Mesendoderm (in vitro differentiated cells): ENCODE measurements around the gene GALR1.

Experiments used
- DNase-seq: peaks from one replicate; pipeline ENCODE4 v3.0.0; 2013
- H2AK5ac ChIP-seq: 2 replicates; pipeline ENCODE4 v1.6.1; 2013; ENCODE audit warnings: low read length, inconsistent platforms
- H2BK120ac ChIP-seq: 2 replicates; pipeline ENCODE4 v1.6.1; 2013; ENCODE audit warnings: low read depth, mild to moderate bottlenecking, low read length, moderate library complexity, mixed read lengths
- H2BK15ac ChIP-seq: replicated peaks from 2 replicates; pipeline ENCODE4 v1.6.1; 2013; ENCODE audit warnings: low read depth, mild to moderate bottlenecking, moderate library complexity
- H2BK5ac ChIP-seq: 2 replicates; pipeline ENCODE4 v1.6.1; 2013; ENCODE audit warnings: low read length, inconsistent platforms
- H3K18ac ChIP-seq: 2 replicates; pipeline ENCODE4 v1.6.1; 2013; ENCODE audit warnings: mild to moderate bottlenecking, low read length, mixed read lengths
- H3K23ac ChIP-seq: one replicate; pipeline ENCODE4 v1.6.1; 2013; ENCODE audit warnings: low read length
- H3K27ac ChIP-seq: 2 replicates; pipeline ENCODE4 v1.5.1; 2013; ENCODE audit warnings: low read depth, mild to moderate bottlenecking, inconsistent platforms, low read length, moderate library complexity
- H3K27me3 ChIP-seq: 2 replicates; pipeline ENCODE4 v1.6.1; 2013; ENCODE audit warnings: low read length, control low read depth, mild to moderate bottlenecking, inconsistent platforms; ENCODE audit not compliant: insufficient read depth, poor library complexity
- H3K36me3 ChIP-seq: 2 replicates; pipeline ENCODE4 v1.6.1; 2013; ENCODE audit warnings: low read length, inconsistent platforms; ENCODE audit not compliant: control insufficient read depth, insufficient read depth
- H3K4ac ChIP-seq: one replicate; pipeline ENCODE4 v1.6.1; 2013; ENCODE audit warnings: low read depth, mild to moderate bottlenecking, low read length, moderate library complexity
- H3K4me1 ChIP-seq: 2 replicates; pipeline ENCODE4 v1.6.1; 2013; ENCODE audit warnings: low read depth, low read length, inconsistent platforms; ENCODE audit not compliant: control insufficient read depth
- H3K4me2 ChIP-seq: 2 replicates; pipeline ENCODE4 v1.6.1; 2013; ENCODE audit warnings: low read length
- H3K4me3 ChIP-seq: 2 replicates; pipeline ENCODE4 v1.5.1; 2013; ENCODE audit warnings: mild to moderate bottlenecking, low read length
- H3K56ac ChIP-seq: one replicate; pipeline ENCODE4 v1.6.1; 2013; ENCODE audit warnings: low read length
- H3K79me1 ChIP-seq: 2 replicates; pipeline ENCODE4 v1.6.1; 2013; ENCODE audit warnings: low read length, inconsistent platforms
- H3K79me2 ChIP-seq: 2 replicates; pipeline ENCODE4 v1.6.1; 2013; ENCODE audit warnings: mild to moderate bottlenecking, low read length; ENCODE audit not compliant: control insufficient read depth, insufficient read depth
- H3K9ac ChIP-seq: 2 replicates; pipeline ENCODE4 v1.6.1; 2013; ENCODE audit warnings: low read length, inconsistent platforms
- H4K5ac ChIP-seq: one replicate; pipeline ENCODE4 v1.6.1; 2013; ENCODE audit warnings: low read length
- H4K8ac ChIP-seq: one replicate; pipeline ENCODE4 v1.6.1; 2013; ENCODE audit warnings: low read depth, mild to moderate bottlenecking, control low read depth, low read length, moderate library complexity
- WGBS: extraction: QIAGEN DNeasy Blood & Tissue Kit; methylation state at CpG from one replicate; pipeline ENCODE4 v1.1.7; 2013; ENCODE audit warnings: low lambda C conversion rate, missing lambda C conversion rate; ENCODE audit not compliant: insufficient coverage; ENCODE audit errors: extremely low coverage; 5-methylcytosine and 5-hydroxymethylcytosine counted together

The GALR1 gene

GRCh38 chr18:77300579-77300978 lies 50.9 kb downstream of the GALR1 start:
- no peak overlapping the region for H3K4ac ChIP-seq
- WGBS, result no CpG with 5 or more reads among the region's 7 CpGs
- no peak overlapping the region for H2AK5ac ChIP-seq
- DNase-seq, result no peak
- H4K5ac ChIP-seq, result no peak overlapping the region
- H3K56ac ChIP-seq, result no peak overlapping the region
- H3K27ac ChIP-seq, result no peak overlapping the region
- H3K27me3 ChIP-seq, result no peaks in the 10 kb centered on the region
- H3K23ac ChIP-seq, result no peak overlapping the region
- H2BK5ac ChIP-seq, result no peak overlapping the region
- H3K79me2 ChIP-seq, result no peaks in the 10 kb centered on the region
- H3K18ac ChIP-seq, result no peak overlapping the region
- no peak overlapping the region for H2BK15ac ChIP-seq
- H3K36me3 ChIP-seq, result no peaks in the 10 kb centered on the region
- no peak overlapping the region for H3K9ac ChIP-seq
- no peak overlapping the region for H2BK120ac ChIP-seq
- H3K4me3 ChIP-seq, result no peak overlapping the region
- no peak overlapping the region for H3K4me2 ChIP-seq
- H3K79me1 ChIP-seq, result no peaks in the 10 kb centered on the region
- no peak overlapping the region for H4K8ac ChIP-seq
- no peaks in the 10 kb centered on the region for H3K4me1 ChIP-seq

DNA sequence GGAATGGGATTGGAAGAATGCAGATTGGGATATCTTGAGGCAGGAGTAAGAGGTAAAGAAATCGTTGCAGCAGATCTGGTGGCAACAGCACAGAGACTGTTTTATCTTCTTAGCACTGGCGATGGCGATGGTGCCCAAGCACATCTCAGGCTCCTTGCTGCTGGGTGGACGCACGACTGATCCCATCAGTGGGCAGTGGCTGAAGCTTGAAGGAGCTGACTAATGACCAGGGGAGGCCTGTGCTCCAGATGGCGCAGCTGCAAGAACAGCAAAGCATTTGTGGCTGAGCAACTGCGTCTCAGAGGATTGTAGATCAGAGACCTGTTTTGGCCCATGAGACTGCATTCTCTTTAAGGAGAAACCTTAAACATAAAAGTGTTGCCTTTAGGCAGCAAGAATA lies 54.6 kb downstream of the GALR1 start:
- Histone ChIP-seq H2BK5ac (no peak overlapping the region), H2AK5ac (no peak overlapping the region), H3K27me3 (no peaks in the 10 kb centered on the region), H3K79me1 (no peaks in the 10 kb centered on the region), H3K23ac (no peak overlapping the region), H3K4ac (no peak overlapping the region), H2BK120ac (no peak overlapping the region), H3K9ac (no peak overlapping the region), H3K4me2 (no peak overlapping the region), H3K18ac (no peak overlapping the region), H3K36me3 (no peaks in the 10 kb centered on the region), H3K4me3 (no peak overlapping the region), H4K8ac (no peak overlapping the region), H3K56ac (no peak overlapping the region), H4K5ac (no peak overlapping the region), H2BK15ac (no peak overlapping the region), H3K4me1 (no peaks in the 10 kb centered on the region), H3K79me2 (no peaks in the 10 kb centered on the region), H3K27ac (no peak overlapping the region)
- DNase-seq, result no peak
- WGBS, result no CpG with 5 or more reads among the region's 7 CpGs

DNA sequence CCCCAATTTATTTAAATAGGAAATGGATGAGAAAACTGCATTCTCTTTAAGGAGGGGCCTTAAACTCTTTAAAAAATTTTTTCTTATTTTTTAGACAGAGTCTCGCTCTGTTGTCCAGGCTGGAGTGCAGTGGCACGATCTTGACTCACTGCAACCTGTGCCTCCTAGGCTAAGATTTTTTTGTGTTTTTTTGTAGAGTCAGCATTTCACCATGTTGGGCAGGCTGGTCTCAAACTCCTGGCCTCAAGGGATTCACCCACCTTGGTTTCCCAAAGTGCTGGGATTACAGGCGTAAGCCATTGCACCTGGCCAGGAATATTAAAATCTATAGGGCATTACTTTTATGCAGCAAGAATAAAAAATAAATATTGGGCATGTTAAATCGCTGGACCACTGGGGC lies 56.0 kb downstream of the GALR1 start:
- no peak overlapping the region for H3K56ac ChIP-seq
- no peak for DNase-seq
- H3K36me3 ChIP-seq, result no peaks in the 10 kb centered on the region
- no CpG with 5 or more reads among the region's 4 CpGs for WGBS
- H3K23ac ChIP-seq, result no peak overlapping the region
- H3K79me2 ChIP-seq, result no peaks in the 10 kb centered on the region
- H4K5ac ChIP-seq, result no peak overlapping the region
- no peaks in the 10 kb centered on the region for H3K27me3 ChIP-seq
- H3K9ac ChIP-seq, result no peak overlapping the region
- no peak overlapping the region for H2BK15ac ChIP-seq
- H3K4me3 ChIP-seq, result no peak overlapping the region
- H2BK5ac ChIP-seq, result no peak overlapping the region
- no peak overlapping the region for H4K8ac ChIP-seq
- H2AK5ac ChIP-seq, result no peak overlapping the region
- no peak overlapping the region for H3K4me2 ChIP-seq
- no peak overlapping the region for H3K27ac ChIP-seq
- H3K4ac ChIP-seq, result no peak overlapping the region
- no peak overlapping the region for H3K18ac ChIP-seq
- H2BK120ac ChIP-seq, result no peak overlapping the region
- H3K79me1 ChIP-seq, result no peaks in the 10 kb centered on the region
- no peaks in the 10 kb centered on the region for H3K4me1 ChIP-seq

- Histone ChIP-seq H3K18ac (no peak overlapping the region), H3K4me2 (no peak overlapping the region), H3K79me1 (no peaks in the 10 kb centered on the region), H2BK5ac (no peak overlapping the region), H3K4me3 (no peak overlapping the region), H3K23ac (no peak overlapping the region), H3K27me3 (no peaks in the 10 kb centered on the region), H3K27ac (no peak overlapping the region), H2AK5ac (no peak overlapping the region), H2BK120ac (no peak overlapping the region), H4K8ac (no peak overlapping the region), H3K9ac (no peak overlapping the region), H3K4ac (no peak overlapping the region), H3K4me1 (no peaks in the 10 kb centered on the region), H3K56ac (no peak overlapping the region), H3K36me3 (no peaks in the 10 kb centered on the region), H4K5ac (no peak overlapping the region), H3K79me2 (no peaks in the 10 kb centered on the region), H2BK15ac (no peak overlapping the region)
- WGBS, result no CpG with 5 or more reads among the region's 6 CpGs
- DNase-seq, result no peak
Observed at GRCh38 chr18:77308216-77308615, 58.6 kb downstream of the GALR1 start.

- no peaks in the 10 kb centered on the region for H3K36me3 ChIP-seq
- H4K5ac ChIP-seq, result no peak overlapping the region
- H2BK15ac ChIP-seq, result no peak overlapping the region
- H3K4me1 ChIP-seq, result no peaks in the 10 kb centered on the region
- no peak overlapping the region for H3K23ac ChIP-seq
- H3K27ac ChIP-seq, result no peak overlapping the region
- no peak overlapping the region for H3K56ac ChIP-seq
- no peaks in the 10 kb centered on the region for H3K79me2 ChIP-seq
- H4K8ac ChIP-seq, result no peak overlapping the region
- no peak for DNase-seq
- no peak overlapping the region for H2BK120ac ChIP-seq
- no peak overlapping the region for H3K4me2 ChIP-seq
- no peaks in the 10 kb centered on the region for H3K27me3 ChIP-seq
- no peak overlapping the region for H3K4ac ChIP-seq
- no peak overlapping the region for H2AK5ac ChIP-seq
- H3K79me1 ChIP-seq, result no peaks in the 10 kb centered on the region
- no peak overlapping the region for H3K4me3 ChIP-seq
- no peak overlapping the region for H3K18ac ChIP-seq
- H3K9ac ChIP-seq, result no peak overlapping the region
- WGBS, result no CpG with 5 or more reads among the region's 6 CpGs
- no peak overlapping the region for H2BK5ac ChIP-seq
Observed at GRCh38 chr18:77314511-77314910, 64.9 kb downstream of the GALR1 start.

DNA sequence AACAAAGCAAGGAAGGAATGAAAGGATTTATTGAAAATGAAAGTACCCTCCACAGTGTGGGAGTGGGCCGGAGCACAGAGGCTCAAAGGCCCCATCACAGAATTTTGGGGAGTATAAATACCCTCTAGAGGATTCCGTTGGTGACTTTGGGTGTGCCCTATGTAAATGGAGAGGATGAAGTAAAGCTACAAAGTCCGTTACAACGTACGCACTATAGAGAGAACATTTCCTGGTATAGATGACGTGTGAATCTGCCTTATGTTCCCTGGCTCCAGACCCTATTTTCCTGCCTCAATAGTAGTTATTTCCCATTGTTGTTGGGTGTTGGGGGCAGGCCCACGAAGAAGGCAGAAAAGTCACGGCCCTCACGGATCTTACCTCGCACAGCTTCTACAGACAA lies 65.3 kb downstream of the GALR1 start:
- H3K18ac ChIP-seq, result no peak overlapping the region
- H2AK5ac ChIP-seq, result no peak overlapping the region
- no peak overlapping the region for H3K23ac ChIP-seq
- H2BK5ac ChIP-seq, result no peak overlapping the region
- H3K79me2 ChIP-seq, result no peaks in the 10 kb centered on the region
- H3K27me3 ChIP-seq, result no peaks in the 10 kb centered on the region
- H3K79me1 ChIP-seq, result no peaks in the 10 kb centered on the region
- no peak overlapping the region for H2BK120ac ChIP-seq
- H3K36me3 ChIP-seq, result no peaks in the 10 kb centered on the region
- H3K4me2 ChIP-seq, result no peak overlapping the region
- H2BK15ac ChIP-seq, result no peak overlapping the region
- H3K56ac ChIP-seq, result no peak overlapping the region
- no peak overlapping the region for H3K9ac ChIP-seq
- no peak overlapping the region for H4K5ac ChIP-seq
- no CpG with 5 or more reads among the region's 10 CpGs for WGBS
- no peak overlapping the region for H4K8ac ChIP-seq
- no peak overlapping the region for H3K4me3 ChIP-seq
- no peak overlapping the region for H3K4ac ChIP-seq
- H3K4me1 ChIP-seq, result no peaks in the 10 kb centered on the region
- DNase-seq, result no peak
- no peak overlapping the region for H3K27ac ChIP-seq
